HepG2 (cell line): ENCODE measurements around the gene TASOR2. TPM values are rescaled to one million over a fixed set of nuclear protein-coding genes. Genes with fewer than 3 reads are reported as not detected.
A peak's percentile ranks its signal among the peaks of the same experiment; 100 is the strongest.

Source experiments
- CENPBD1 ChIP-seq: sonication (generic); formaldehyde crosslinking; IDR thresholded peaks from 2 replicates; pipeline ENCODE4 v1.8.0; 2022; ENCODE audit warnings: missing genetic modification reagents, low read depth, mild to moderate bottlenecking, borderline replicate concordance
- FOXM1 ChIP-seq: sonication (generic); formaldehyde crosslinking; IDR thresholded peaks from 2 replicates; pipeline ENCODE4 v1.5.0; 2020; ENCODE audit warnings: missing genetic modification reagents
- GRHL1 ChIP-seq: sonication (generic); formaldehyde crosslinking; conservative IDR thresholded peaks from 2 replicates; pipeline ENCODE4 v1.8.0; 2022; ENCODE audit warnings: missing genetic modification reagents
- HMG20B ChIP-seq: conservative IDR thresholded peaks from 2 replicates; pipeline ENCODE4 v1.6.1; 2016; ENCODE audit warnings: missing genetic modification reagents, missing compliant biosample characterization
- HNRNPK ChIP-seq: fragments of 200-400 bp; formaldehyde crosslinking; IDR thresholded peaks from 2 replicates; pipeline ENCODE4 v1.6.1; 2018; ENCODE audit warnings: low read length, low read depth, moderate library complexity, mild to moderate bottlenecking; ENCODE audit not compliant: poor library complexity, severe bottlenecking
- JUNB ChIP-seq: sonication (generic); formaldehyde crosslinking; IDR thresholded peaks from 2 replicates; pipeline ENCODE4 v1.8.0; 2022; ENCODE audit warnings: missing genetic modification reagents, mild to moderate bottlenecking, borderline replicate concordance
- KAT8 ChIP-seq: IDR thresholded peaks from 2 replicates; pipeline ENCODE4 v1.6.1; 2016; ENCODE audit warnings: missing genetic modification reagents, missing compliant biosample characterization
- MAFG ChIP-seq: sonication (generic); formaldehyde crosslinking; IDR thresholded peaks from 2 replicates; pipeline ENCODE4 v1.5.1; 2020; ENCODE audit warnings: mild to moderate bottlenecking, missing genetic modification reagents
- MTA3 ChIP-seq: sonication (generic); formaldehyde crosslinking; IDR thresholded peaks from 2 replicates; pipeline ENCODE4 v1.4.0; 2020; ENCODE audit warnings: missing genetic modification reagents
- NR2F1 ChIP-seq, 2 experiments: fragments of 450-650 bp in 1 of 2; formaldehyde crosslinking in 1 of 2; IDR thresholded peaks; 2 replicates each; pipeline versions ENCODE4 v1.5.0 to v1.6.1; 2016 to 2020; ENCODE audit warnings: mild to moderate bottlenecking in 1 of 2, missing compliant biosample characterization in 1 of 2, missing genetic modification reagents in 1 of 2, moderate library complexity in 1 of 2
- SALL1 ChIP-seq: sonication (generic); formaldehyde crosslinking; IDR thresholded peaks from 2 replicates; pipeline ENCODE4 v1.8.0; 2022; ENCODE audit warnings: mild to moderate bottlenecking, missing genetic modification reagents
- SALL2 ChIP-seq: sonication (generic); formaldehyde crosslinking; IDR thresholded peaks from 2 replicates; pipeline ENCODE4 v1.8.1; 2023; ENCODE audit warnings: mild to moderate bottlenecking, missing genetic modification reagents, inconsistent platforms
- SMARCE1 ChIP-seq: fragments of 450-650 bp; IDR thresholded peaks from 2 replicates; pipeline ENCODE4 v1.6.1; 2017; ENCODE audit warnings: borderline replicate concordance
- ZFP36 ChIP-seq: fragments of 150-350 bp; IDR thresholded peaks from 2 replicates; pipeline ENCODE4 v1.6.1; 2018; ENCODE audit warnings: borderline replicate concordance, low read length, low read depth; ENCODE audit not compliant: partially characterized antibody
- ZFP36L2 ChIP-seq: sonication (generic); formaldehyde crosslinking; IDR thresholded peaks from 2 replicates; pipeline ENCODE4 v1.4.0; 2020; ENCODE audit warnings: missing genetic modification reagents
- ZFP41 ChIP-seq: sonication (generic); formaldehyde crosslinking; IDR thresholded peaks from 2 replicates; pipeline ENCODE4 v1.4.0; 2020; ENCODE audit warnings: mild to moderate bottlenecking, missing genetic modification reagents, borderline replicate concordance
- ZFP90 ChIP-seq: sonication (generic); formaldehyde crosslinking; IDR thresholded peaks from 2 replicates; pipeline ENCODE4 v1.8.0; 2022; ENCODE audit warnings: missing genetic modification reagents, mild to moderate bottlenecking, inconsistent platforms, borderline replicate concordance
- ZNF121 ChIP-seq: sonication (generic); formaldehyde crosslinking; IDR thresholded peaks from 2 replicates; pipeline ENCODE4 v1.5.0; 2020; ENCODE audit warnings: mild to moderate bottlenecking, missing genetic modification reagents
- ZNF253 ChIP-seq: sonication (generic); formaldehyde crosslinking; IDR thresholded peaks from 2 replicates; pipeline ENCODE4 v1.8.0; 2022; ENCODE audit warnings: mild to moderate bottlenecking, missing genetic modification reagents, borderline replicate concordance
- ZNF362 ChIP-seq: sonication (generic); formaldehyde crosslinking; IDR thresholded peaks from 2 replicates; pipeline ENCODE4 v1.4.0; 2020; ENCODE audit warnings: missing genetic modification reagents, mild to moderate bottlenecking, borderline replicate concordance
- ZNF484 ChIP-seq: sonication (generic); formaldehyde crosslinking; IDR thresholded peaks from 2 replicates; pipeline ENCODE4 v1.5.1; 2020; ENCODE audit warnings: mild to moderate bottlenecking, low read depth, missing genetic modification reagents, borderline replicate concordance
- ZNF512 ChIP-seq: sonication (generic); formaldehyde crosslinking; IDR thresholded peaks from 2 replicates; pipeline ENCODE4 v1.4.0; 2020; ENCODE audit warnings: mild to moderate bottlenecking, missing genetic modification reagents
- ZNF674 ChIP-seq: sonication (generic); formaldehyde crosslinking; IDR thresholded peaks from 2 replicates; pipeline ENCODE4 v1.5.0; 2020; ENCODE audit warnings: low read depth, mild to moderate bottlenecking, missing genetic modification reagents
- ZNF737 ChIP-seq: sonication (generic); formaldehyde crosslinking; IDR thresholded peaks from 2 replicates; pipeline ENCODE4 v1.5.0; 2020; ENCODE audit warnings: missing genetic modification reagents, mild to moderate bottlenecking, borderline replicate concordance
- ZNF782 ChIP-seq: sonication (generic); formaldehyde crosslinking; IDR thresholded peaks from 2 replicates; pipeline ENCODE4 v1.4.0; 2020; ENCODE audit warnings: missing genetic modification reagents, mild to moderate bottlenecking, borderline replicate concordance
- polyA plus RNA-seq, 8 experiments: library from polyadenylated mRNA; depleted of rRNA in 3 of 8; stranded (reverse) in 7 of 8; unstranded in 1 of 8; fragments of >200 nt; fragmentation: Illumina TruSeq in 4 of 8; extraction: Trizol in 4 of 8; gene quantifications; 2 replicates each; pipeline versions ENCODE4 v1.2.1 to v1.2.3, GENCODE V29; 2011 to 2016; ENCODE audit warnings: low read depth in 4 of 8, missing spikeins in 1 of 8, mixed read lengths in 1 of 8; ENCODE audit not compliant: insufficient read depth in 1 of 8
- total RNA-seq, 5 experiments: library from RNA; depleted of rRNA; stranded (reverse); fragments of >200 nt; fragmentation: Illumina TruSeq; extraction: Trizol; gene quantifications; 2 replicates each; pipeline ENCODE4 v1.2.3, GENCODE V29; 2016; ENCODE audit warnings: low read depth in 1 of 5

TASOR2 gene
- total and polyA plus RNA-seq, 2 of the 13 experiments (the other 11 are each of a cell fraction or from before 2014, with no cell fraction given): 24.2 to 55.3 TPM

GRCh38 chr10:5684318-5684970, at the start of gene TASOR2 (continued):
- TF ChIP-seq ZNF512 (CRISPR knock-in tag) (peak; percentile 60; the same call in 1 of the 2 replicates), MTA3 (no peak), JUNB (no peak; the same call in 1 of the 2 replicates), ZFP36L2 (CRISPR knock-in tag) (peak; percentile 89; the same call in 1 of the 2 replicates), ZFP36 (no peak), GRHL1 (CRISPR knock-in tag) (no peak), SALL1 (CRISPR knock-in tag) (peak; percentile 99), KAT8 (CRISPR knock-in tag) (peak; percentile 95), ZNF253 (CRISPR knock-in tag) (peak; percentile 94; the same call in 1 of the 2 replicates), ZNF674 (CRISPR knock-in tag) (no peak), NR2F1 (CRISPR knock-in tag; IDR thresholded peaks at IDR 0.05) (peak; percentile 82 to 88), CENPBD1 (CRISPR knock-in tag) (no peak; the same call in 1 of the 2 replicates), SALL2 (CRISPR knock-in tag) (0 out of 2 replicates have a peak, but pooled peaks have one; percentile 33), ZNF362 (CRISPR knock-in tag) (peak; percentile 58; the same call in 1 of the 2 replicates), ZNF782 (CRISPR knock-in tag) (peak; percentile 75), ZNF737 (CRISPR knock-in tag) (no peak), MAFG (no peak), FOXM1 (CRISPR knock-in tag) (peak; percentile 51; the same call in 1 of the 2 replicates), ZFP90 (CRISPR knock-in tag) (peak; percentile 45; the same call in 1 of the 2 replicates), ZNF484 (CRISPR knock-in tag) (no peak), HNRNPK (no peak), ZNF121 (CRISPR knock-in tag) (peak; percentile 58), ZFP41 (CRISPR knock-in tag) (peak; percentile 100), HMG20B (0 out of 2 replicates have a peak, but pooled peaks have one; percentile 65), SMARCE1 (no peak)
